ENCODE measurements around the gene ALDH1L2. TPM values are rescaled to one million over a fixed set of nuclear protein-coding genes. Genes with fewer than 3 reads are reported as not detected.

The ALDH1L2 gene
- total and polyA plus RNA-seq, 4 donors = 0.03 to 0.25 (median 0.15) TPM

DNA sequence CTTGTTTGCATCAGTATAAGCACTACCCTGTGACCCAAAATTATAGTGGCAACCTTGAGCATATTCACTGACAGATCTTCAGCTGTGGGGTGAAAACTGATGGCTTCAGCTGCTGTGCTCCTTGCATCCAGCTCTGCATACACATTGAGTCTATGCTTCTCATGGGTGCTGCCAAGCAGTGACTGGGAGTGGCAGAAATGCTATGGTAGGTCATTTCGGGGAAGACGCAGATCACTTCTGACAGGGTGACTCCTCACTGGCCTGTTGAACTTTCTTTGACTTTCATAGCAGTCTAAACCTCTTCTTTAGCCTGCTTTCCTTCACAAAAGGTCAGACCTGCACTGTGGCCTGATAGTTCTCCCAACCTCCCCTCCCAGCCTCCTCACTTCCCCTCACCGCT is 5.6 kb upstream of the ALDH1L2 start:
- H3K9ac ChIP-seq (ENCODE audit: low read depth in 1 of 2, low read length in 2 of 2) = no peak overlapping the region
- no peaks in the 10 kb centered on the region for H3K4me1 ChIP-seq (ENCODE audit: control insufficient read depth in 4 of 4, insufficient read depth in 4 of 4, low read length in 3 of 4)
- H3K4me3 ChIP-seq (ENCODE audit: low read depth in 1 of 3, low read length in 3 of 3) = no peak overlapping the region
- TF ChIP-seq, protein P1, sequence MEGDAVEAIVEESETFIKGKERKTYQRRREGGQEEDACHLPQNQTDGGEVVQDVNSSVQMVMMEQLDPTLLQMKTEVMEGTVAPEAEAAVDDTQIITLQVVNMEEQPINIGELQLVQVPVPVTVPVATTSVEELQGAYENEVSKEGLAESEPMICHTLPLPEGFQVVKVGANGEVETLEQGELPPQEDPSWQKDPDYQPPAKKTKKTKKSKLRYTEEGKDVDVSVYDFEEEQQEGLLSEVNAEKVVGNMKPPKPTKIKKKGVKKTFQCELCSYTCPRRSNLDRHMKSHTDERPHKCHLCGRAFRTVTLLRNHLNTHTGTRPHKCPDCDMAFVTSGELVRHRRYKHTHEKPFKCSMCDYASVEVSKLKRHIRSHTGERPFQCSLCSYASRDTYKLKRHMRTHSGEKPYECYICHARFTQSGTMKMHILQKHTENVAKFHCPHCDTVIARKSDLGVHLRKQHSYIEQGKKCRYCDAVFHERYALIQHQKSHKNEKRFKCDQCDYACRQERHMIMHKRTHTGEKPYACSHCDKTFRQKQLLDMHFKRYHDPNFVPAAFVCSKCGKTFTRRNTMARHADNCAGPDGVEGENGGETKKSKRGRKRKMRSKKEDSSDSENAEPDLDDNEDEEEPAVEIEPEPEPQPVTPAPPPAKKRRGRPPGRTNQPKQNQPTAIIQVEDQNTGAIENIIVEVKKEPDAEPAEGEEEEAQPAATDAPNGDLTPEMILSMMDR (IDR thresholded peaks at IDR 0.05; ENCODE audit: low read depth, low read length, missing input control) = no peak
- TF ChIP-seq, protein P2, sequence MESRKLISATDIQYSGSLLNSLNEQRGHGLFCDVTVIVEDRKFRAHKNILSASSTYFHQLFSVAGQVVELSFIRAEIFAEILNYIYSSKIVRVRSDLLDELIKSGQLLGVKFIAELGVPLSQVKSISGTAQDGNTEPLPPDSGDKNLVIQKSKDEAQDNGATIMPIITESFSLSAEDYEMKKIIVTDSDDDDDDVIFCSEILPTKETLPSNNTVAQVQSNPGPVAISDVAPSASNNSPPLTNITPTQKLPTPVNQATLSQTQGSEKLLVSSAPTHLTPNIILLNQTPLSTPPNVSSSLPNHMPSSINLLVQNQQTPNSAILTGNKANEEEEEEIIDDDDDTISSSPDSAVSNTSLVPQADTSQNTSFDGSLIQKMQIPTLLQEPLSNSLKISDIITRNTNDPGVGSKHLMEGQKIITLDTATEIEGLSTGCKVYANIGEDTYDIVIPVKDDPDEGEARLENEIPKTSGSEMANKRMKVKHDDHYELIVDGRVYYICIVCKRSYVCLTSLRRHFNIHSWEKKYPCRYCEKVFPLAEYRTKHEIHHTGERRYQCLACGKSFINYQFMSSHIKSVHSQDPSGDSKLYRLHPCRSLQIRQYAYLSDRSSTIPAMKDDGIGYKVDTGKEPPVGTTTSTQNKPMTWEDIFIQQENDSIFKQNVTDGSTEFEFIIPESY (IDR thresholded peaks at IDR 0.05) = no peak
- TF ChIP-seq FOXA2 (IDR thresholded peaks at IDR 0.05) (no peak), GABPA (IDR thresholded peaks at IDR 0.05 in 1 of 2, conservative IDR thresholded peaks at IDR 0.05 in 1 of 2) (no peak)
- no peak overlapping the region for H3K27ac ChIP-seq (ENCODE audit: low read depth in 1 of 2, low read length in 2 of 2)
- H3K9me3 ChIP-seq (ENCODE audit: control insufficient read depth in 4 of 4, low read length in 3 of 4) = no peaks in the 10 kb centered on the region
- no peak for DNase-seq (ENCODE audit: low spot score)
- no peaks in the 10 kb centered on the region for H3K27me3 ChIP-seq (ENCODE audit: control insufficient read depth in 4 of 4, insufficient read depth in 4 of 4, low read length in 3 of 4)
- 91% methylated on average over 3 of the region's 3 CpGs for WGBS
- H3K36me3 ChIP-seq (ENCODE audit: control insufficient read depth in 4 of 4, insufficient read depth in 3 of 4, low read depth in 1 of 4, low read length in 3 of 4) = no peaks in the 10 kb centered on the region

DNA sequence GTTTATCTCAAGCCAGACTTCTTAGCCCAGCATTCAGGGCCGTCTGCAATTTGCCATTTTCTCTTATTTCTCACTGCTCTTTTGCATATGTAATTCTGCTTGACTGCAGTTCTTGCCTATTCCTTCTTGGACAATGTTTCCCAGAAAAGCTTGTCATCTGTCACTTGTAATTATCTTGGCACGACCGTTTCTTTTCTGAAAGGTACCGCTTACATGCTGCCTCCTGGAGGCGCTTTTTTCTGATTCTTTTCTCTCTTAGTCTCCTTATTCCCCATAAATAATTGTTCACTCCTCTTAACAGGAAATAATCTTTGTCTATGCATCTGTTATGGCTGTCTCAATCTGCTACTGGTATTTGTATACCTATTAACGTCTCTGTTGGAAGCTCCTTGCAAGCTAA is 1.2 kb upstream of the ALDH1L2 start:
- H3K9ac ChIP-seq (ENCODE audit: low read depth in 1 of 2, low read length in 2 of 2) = no peak overlapping the region
- 90% methylated on average over 6 of the region's 6 CpGs for WGBS
- H3K9me3 ChIP-seq (ENCODE audit: control insufficient read depth in 4 of 4, low read length in 3 of 4) = no peaks in the 10 kb centered on the region
- no peak for DNase-seq (ENCODE audit: low spot score)
- no peak overlapping the region for H3K4me3 ChIP-seq (ENCODE audit: low read depth in 1 of 3, low read length in 3 of 3)
- peaks cover 0 to 2% (median 0%) of the 10 kb centered on the region in 4 donors for H3K27me3 ChIP-seq (ENCODE audit: control insufficient read depth in 4 of 4, insufficient read depth in 4 of 4, low read length in 3 of 4)
- no peak overlapping the region for H3K27ac ChIP-seq (ENCODE audit: low read depth in 1 of 2, low read length in 2 of 2)
- TF ChIP-seq, protein P3, sequence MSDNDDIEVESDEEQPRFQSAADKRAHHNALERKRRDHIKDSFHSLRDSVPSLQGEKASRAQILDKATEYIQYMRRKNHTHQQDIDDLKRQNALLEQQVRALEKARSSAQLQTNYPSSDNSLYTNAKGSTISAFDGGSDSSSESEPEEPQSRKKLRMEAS (IDR thresholded peaks at IDR 0.05) = no peak
- TF ChIP-seq, protein P2 (IDR thresholded peaks at IDR 0.05) = no peak
- TF ChIP-seq, protein P4, sequence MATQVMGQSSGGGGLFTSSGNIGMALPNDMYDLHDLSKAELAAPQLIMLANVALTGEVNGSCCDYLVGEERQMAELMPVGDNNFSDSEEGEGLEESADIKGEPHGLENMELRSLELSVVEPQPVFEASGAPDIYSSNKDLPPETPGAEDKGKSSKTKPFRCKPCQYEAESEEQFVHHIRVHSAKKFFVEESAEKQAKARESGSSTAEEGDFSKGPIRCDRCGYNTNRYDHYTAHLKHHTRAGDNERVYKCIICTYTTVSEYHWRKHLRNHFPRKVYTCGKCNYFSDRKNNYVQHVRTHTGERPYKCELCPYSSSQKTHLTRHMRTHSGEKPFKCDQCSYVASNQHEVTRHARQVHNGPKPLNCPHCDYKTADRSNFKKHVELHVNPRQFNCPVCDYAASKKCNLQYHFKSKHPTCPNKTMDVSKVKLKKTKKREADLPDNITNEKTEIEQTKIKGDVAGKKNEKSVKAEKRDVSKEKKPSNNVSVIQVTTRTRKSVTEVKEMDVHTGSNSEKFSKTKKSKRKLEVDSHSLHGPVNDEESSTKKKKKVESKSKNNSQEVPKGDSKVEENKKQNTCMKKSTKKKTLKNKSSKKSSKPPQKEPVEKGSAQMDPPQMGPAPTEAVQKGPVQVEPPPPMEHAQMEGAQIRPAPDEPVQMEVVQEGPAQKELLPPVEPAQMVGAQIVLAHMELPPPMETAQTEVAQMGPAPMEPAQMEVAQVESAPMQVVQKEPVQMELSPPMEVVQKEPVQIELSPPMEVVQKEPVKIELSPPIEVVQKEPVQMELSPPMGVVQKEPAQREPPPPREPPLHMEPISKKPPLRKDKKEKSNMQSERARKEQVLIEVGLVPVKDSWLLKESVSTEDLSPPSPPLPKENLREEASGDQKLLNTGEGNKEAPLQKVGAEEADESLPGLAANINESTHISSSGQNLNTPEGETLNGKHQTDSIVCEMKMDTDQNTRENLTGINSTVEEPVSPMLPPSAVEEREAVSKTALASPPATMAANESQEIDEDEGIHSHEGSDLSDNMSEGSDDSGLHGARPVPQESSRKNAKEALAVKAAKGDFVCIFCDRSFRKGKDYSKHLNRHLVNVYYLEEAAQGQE (IDR thresholded peaks at IDR 0.05) = no peak
- no peak for TF ChIP-seq TAF1 (conservative IDR thresholded peaks at IDR 0.05)
- H3K36me3 ChIP-seq (ENCODE audit: control insufficient read depth in 4 of 4, insufficient read depth in 3 of 4, low read depth in 1 of 4, low read length in 3 of 4) = no peaks in the 10 kb centered on the region
- H3K4me1 ChIP-seq (ENCODE audit: control insufficient read depth in 4 of 4, insufficient read depth in 4 of 4, low read length in 3 of 4) = peaks cover 0 to 6% (median 2%) of the 10 kb centered on the region in 4 donors
